ENCODE results near the gene DSN1.

- TF ChIP-seq CTCF (conservative IDR thresholded peaks at IDR 0.05; ENCODE audit: low read length) (no peak), EZH2phosphoT487 (IDR thresholded peaks at IDR 0.05; ENCODE audit: borderline replicate concordance) (no peak)
Observed at GRCh38 chr20:36784116-36784515, 10.6 kb upstream of the DSN1 start.

Data from Loucy (cell line).